Tibial nerve (tissue), 4 donors: ENCODE measurements around the gene IL1RL2. TPM values are rescaled to one million over a fixed set of nuclear protein-coding genes. Genes with fewer than 3 reads are reported as not detected.

Source experiments
- DNase-seq, 2 donors: peaks; one replicate each; pipeline ENCODE4 v3.0.0-alpha.2; 2019; ENCODE audit warnings: low spot score in 2 of 2
- H3K27ac ChIP-seq, 4 donors: fragments of 200-600 bp; sonication (generic) in 3 of 4; one replicate each; pipeline ENCODE4 v1.5.1; 2017 to 2019; ENCODE audit warnings: mild to moderate bottlenecking in 1 of 4
- H3K27me3 ChIP-seq, 2 donors: fragments of 200-600 bp; sonication (generic) in 1 of 2; one replicate each; pipeline versions ENCODE4 v1.5.1 to v1.6.0; 2017 to 2019
- H3K36me3 ChIP-seq, 3 donors: fragments of 200-600 bp; sonication (generic); one replicate each; pipeline ENCODE4 v1.5.1; 2018 to 2019
- H3K4me1 ChIP-seq, 4 donors: fragments of 200-600 bp; sonication (generic) in 3 of 4; one replicate each; pipeline ENCODE4 v1.5.1; 2017 to 2019
- H3K4me3 ChIP-seq, 4 donors: fragments of 200-600 bp; sonication (generic) in 3 of 4; one replicate each; pipeline ENCODE4 v1.5.1; 2017 to 2019; ENCODE audit warnings: mild to moderate bottlenecking in 1 of 4, moderate library complexity in 1 of 4
- H3K9me3 ChIP-seq, 4 donors: fragments of 200-600 bp; sonication (generic) in 3 of 4; one replicate each; pipeline ENCODE4 v1.5.1; 2017 to 2019
- CTCF ChIP-seq, 5 experiments: fragments of 200-600 bp in 3 of 5; fragments of 450-650 bp in 2 of 5; sonication (generic) in 3 of 5; IDR thresholded peaks; one replicate each; pipeline ENCODE4 v1.5.1; 2016 to 2019; ENCODE audit warnings: antibody characterized with exemption in 5 of 5, mild to moderate bottlenecking in 3 of 5, moderate library complexity in 2 of 5
- EP300 ChIP-seq, 2 donors: sonication (generic); formaldehyde crosslinking; IDR thresholded peaks; one replicate each; pipeline ENCODE4 v1.6.1; 2017; ENCODE audit warnings: antibody characterized with exemption in 2 of 2, mild to moderate bottlenecking in 1 of 2
- POLR2A ChIP-seq, 2 donors: fragments of 450-650 bp; IDR thresholded peaks; one replicate each; pipeline ENCODE4 v1.6.1; 2017; ENCODE audit warnings: antibody characterized with exemption in 2 of 2, mild to moderate bottlenecking in 2 of 2, moderate library complexity in 2 of 2
- WGBS, 2 donors: methylation state at CpG; one replicate each; pipeline ENCODE4 v1.1.5; 2018; 5-methylcytosine and 5-hydroxymethylcytosine counted together
- total RNA-seq, 4 donors: library from RNA; depleted of rRNA; stranded (reverse); fragments of >200 nt; gene quantifications; one replicate each; pipeline ENCODE4 v1.1.0, GENCODE V29; 2016

The IL1RL2 gene
- total RNA-seq, 4 donors from 2014 or later, result 0.30 TPM; not detected in 3

- Histone ChIP-seq H3K36me3 (no peaks in the 10 kb centered on the region), H3K27me3 (no peaks in the 10 kb centered on the region), H3K4me3 (no peak overlapping the region), H3K4me1 (peaks cover 4 to 37% (median 21%) of the 10 kb centered on the region in 4 donors), H3K27ac (peak overlapping the region; percentile 83 to 96 (median 94)), H3K9me3 (no peaks in the 10 kb centered on the region)
- TF ChIP-seq CTCF (IDR thresholded peaks at IDR 0.05) (no peak), EP300 (IDR thresholded peaks at IDR 0.05) (no peak), POLR2A (IDR thresholded peaks at IDR 0.05) (no peak)
- no peak for DNase-seq
- WGBS, 2 donors, result 90 to 95% methylated on average over 6 of the region's 6 CpGs
Observed at GRCh38 chr2:102226171-102226570, 39.3 kb downstream of the IL1RL2 start.

- Histone ChIP-seq H3K36me3 (no peaks in the 10 kb centered on the region), H3K4me3 (no peak overlapping the region), H3K27me3 (no peaks in the 10 kb centered on the region), H3K4me1 (peaks cover 4 to 37% (median 21%) of the 10 kb centered on the region in 4 donors), H3K9me3 (no peaks in the 10 kb centered on the region), H3K27ac (peak overlapping the region; percentile 83 to 96 (median 94))
- no peak for TF ChIP-seq POLR2A (IDR thresholded peaks at IDR 0.05)
- TF ChIP-seq CTCF (IDR thresholded peaks at IDR 0.05), result no peak
- TF ChIP-seq EP300 (IDR thresholded peaks at IDR 0.05), result no peak
- no peak for DNase-seq
- 42% methylated on average over 7 of the region's 7 CpGs for WGBS, 2 donors
Observed at GRCh38 chr2:102226612-102227391, 40.0 kb downstream of the IL1RL2 start.

GRCh38 chr2:102229141-102229769 lies 42.4 kb downstream of the IL1RL2 start:
- Histone ChIP-seq H3K27ac (peak overlapping the region in 3 of 4 donors; percentile 13 to 96 (median 94)), H3K9me3 (no peaks in the 10 kb centered on the region), H3K4me1 (peaks cover 4 to 37% (median 21%) of the 10 kb centered on the region in 4 donors), H3K27me3 (no peaks in the 10 kb centered on the region), H3K36me3 (no peaks in the 10 kb centered on the region), H3K4me3 (no peak overlapping the region)
- no peak for TF ChIP-seq CTCF (IDR thresholded peaks at IDR 0.05)
- TF ChIP-seq POLR2A (IDR thresholded peaks at IDR 0.05), result no peak
- TF ChIP-seq EP300 (IDR thresholded peaks at IDR 0.05), result no peak
- 84 to 91% methylated on average over 6 of the region's 6 CpGs for WGBS, 2 donors
- DNase-seq, result no peak

GRCh38 chr2:102230410-102230909 lies 43.6 kb downstream of the IL1RL2 start:
- 85 to 89% methylated on average over 9 of the region's 9 CpGs for WGBS, 2 donors
- H3K4me3 ChIP-seq, result no peak overlapping the region
- H3K27ac ChIP-seq, result peak overlapping the region in 1 of 4 donors; percentile 94
- no peaks in the 10 kb centered on the region for H3K27me3 ChIP-seq
- no peak for TF ChIP-seq POLR2A (IDR thresholded peaks at IDR 0.05)
- no peaks in the 10 kb centered on the region for H3K36me3 ChIP-seq
- H3K9me3 ChIP-seq, result no peaks in the 10 kb centered on the region
- DNase-seq, result no peak
- H3K4me1 ChIP-seq, result peaks cover 4 to 37% (median 21%) of the 10 kb centered on the region in 4 donors

DNA sequence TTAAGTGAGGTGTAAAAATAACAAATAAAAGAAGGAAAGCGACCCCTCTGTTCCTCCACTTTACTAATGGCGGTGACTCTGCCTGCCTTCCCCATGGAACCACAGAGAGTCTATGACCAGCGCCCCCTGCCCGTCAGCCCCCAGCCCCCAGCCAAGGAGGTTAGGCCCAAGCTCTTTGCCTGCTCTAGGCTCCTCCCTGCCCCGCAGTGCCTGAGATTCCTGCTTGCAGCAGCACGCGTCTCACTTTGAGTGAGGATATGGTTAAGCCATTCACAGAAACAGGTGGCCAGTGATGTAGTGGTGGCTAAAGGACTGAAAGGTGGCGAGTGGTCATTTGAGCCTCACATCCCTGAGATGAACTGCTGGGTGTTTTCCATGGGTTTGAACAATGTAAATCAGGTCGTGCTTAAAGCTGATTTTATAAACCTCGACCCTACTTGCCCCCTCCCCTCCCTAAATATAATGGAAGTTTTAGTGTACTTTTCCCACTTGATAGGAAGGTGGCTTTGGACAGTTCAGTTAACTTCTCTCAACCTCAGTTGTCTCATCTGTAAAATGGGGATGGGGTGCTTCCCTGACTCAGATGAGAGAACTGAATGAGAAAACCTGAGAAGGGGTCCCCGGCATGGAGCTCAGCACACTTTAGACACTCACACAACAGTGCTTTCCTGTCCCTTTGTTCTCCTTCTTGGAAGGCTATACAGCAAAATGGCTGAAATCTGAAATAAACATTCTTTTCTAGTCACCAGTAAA lies 46.5 kb downstream of the IL1RL2 start:
- no peak for DNase-seq
- Histone ChIP-seq H3K27ac (no peak overlapping the region), H3K4me1 (peaks cover 3 to 14% (median 6%) of the 10 kb centered on the region in 4 donors), H3K4me3 (no peak overlapping the region), H3K27me3 (no peaks in the 10 kb centered on the region), H3K9me3 (no peaks in the 10 kb centered on the region), H3K36me3 (no peaks in the 10 kb centered on the region)
- WGBS, 2 donors, result 90 to 93% methylated on average over 11 of the region's 11 CpGs
- TF ChIP-seq POLR2A (IDR thresholded peaks at IDR 0.05) (no peak), EP300 (IDR thresholded peaks at IDR 0.05) (no peak), CTCF (IDR thresholded peaks at IDR 0.05) (no peak)
